Measurements from ENCODE around the gene CRNN. TPM values are rescaled to one million over a fixed set of nuclear protein-coding genes. Genes with fewer than 3 reads are reported as not detected.

Gene CRNN
- total and polyA plus RNA-seq, 10 of the 15 experiments (the other 5 are each of a cell fraction or from before 2014, with no cell fraction given): not detected

GRCh38 chr1:152380932-152381331, 33.1 kb downstream of the CRNN start (continued):
- TF ChIP-seq CHD2 (IDR thresholded peaks at IDR 0.05; ENCODE audit: borderline replicate concordance, low read depth, low read length): no peak
- no peak for TF ChIP-seq USF2 (IDR thresholded peaks at IDR 0.05; ENCODE audit: borderline replicate concordance, low read depth, low read length)
- TF ChIP-seq DPF2 (IDR thresholded peaks at IDR 0.05): no peak

GRCh38 chr1:152374451-152374850, 39.6 kb downstream of the CRNN start:
- Histone ChIP-seq H3K79me2 (ENCODE audit: control insufficient read depth, insufficient read depth, low read length) (no peaks in the 10 kb centered on the region), H3K27me3 (replicated peaks in 1 of 2; ENCODE audit: control insufficient read depth in 2 of 2, insufficient read depth in 2 of 2, low read length in 1 of 2) (no peaks in the 10 kb centered on the region), H3K4me2 (ENCODE audit: control insufficient read depth, insufficient read depth) (no peak overlapping the region), H4K20me1 (ENCODE audit: control insufficient read depth, insufficient read depth) (no peaks in the 10 kb centered on the region), H2AFZ (ENCODE audit: control insufficient read depth, low read depth, low read length) (no peak overlapping the region), H3K36me3 (ENCODE audit: control insufficient read depth in 2 of 2, insufficient read depth in 2 of 2, low read length in 1 of 2) (no peaks in the 10 kb centered on the region), H3K9me3 (replicated peaks; ENCODE audit: control insufficient read depth, insufficient read depth, low read length) (no peaks in the 10 kb centered on the region), H3K4me1 (ENCODE audit: control insufficient read depth, insufficient read depth, low read length) (no peaks in the 10 kb centered on the region), H3K4me3 (no peak overlapping the region), H3K9ac (ENCODE audit: control insufficient read depth, insufficient read depth, low read length) (no peak overlapping the region), H3K27ac (ENCODE audit: control insufficient read depth, insufficient read depth) (no peak overlapping the region)
- in situ Hi-C loops (cut with MboI) (no loop called here), intact Hi-C loops (cut with micrococcal nuclease; ENCODE audit: unreplicated experiment) (no loop called here)
- BruUV-seq (replicated peaks): no TSS peak
- 64% methylated on average over 3 of the region's 3 CpGs for WGBS (ENCODE audit: insufficient coverage, insufficient replicate concordance, low lambda C conversion rate, missing lambda C conversion rate)
- no peak for FAIRE-seq
- DNase-seq (ENCODE audit: low read depth, low spot score): no peak
- TF ChIP-seq ZNF622 (IDR thresholded peaks at IDR 0.05) (no peak), CBX3 (IDR thresholded peaks at IDR 0.05; ENCODE audit: borderline replicate concordance, low read depth) (no peak), LARP7 (IDR thresholded peaks at IDR 0.05) (no peak), RUNX3 (IDR thresholded peaks at IDR 0.05; ENCODE audit: low read length) (no peak), ZNF217 (IDR thresholded peaks at IDR 0.05) (no peak), SUZ12 (IDR thresholded peaks at IDR 0.05; ENCODE audit: unreplicated experiment) (no peak), TBL1XR1 (IDR thresholded peaks at IDR 0.05; ENCODE audit: low read depth, low read length) (no peak), ASH2L (IDR thresholded peaks at IDR 0.05; ENCODE audit: borderline replicate concordance, low read depth) (no peak), YBX1 (IDR thresholded peaks at IDR 0.05) (no peak)
- ATAC-seq: no peak
- CTCF ChIA-PET: interaction anchor here (1.2 to 1.8 kb wide), 2 partner anchors 25 to 27 kb away, joined by 3 to 5 read pairs; no protein-coding TSS in a partner anchor
- POLR2A ChIA-PET: no interaction called here
- SMC1A ChIA-PET (ENCODE audit: uncharacterized antibody, unreplicated experiment): interaction anchor here (0.6 kb wide), 1 partner anchor 109 kb away, joined by 3 read pairs; no protein-coding TSS in a partner anchor
- RAD21 ChIA-PET (ENCODE audit: unreplicated experiment): no interaction called here

Data from GM12878 (cell line).